Inflammatory macrophage treated with lipopolysaccharide for 1 hour (primary cell): ENCODE results near the gene EHHADH.
"Not testable (repeated sequence)": the region's sequence is repeated elsewhere in the genome, so short reads cannot be mapped to it uniquely, and the experiment has no call there.

ENCODE experiments used
- DNase-seq, 2 donors: peaks; one replicate each; pipeline ENCODE4 v3.0.0-alpha.2; 2020 to 2022

EHHADH gene

DNA sequence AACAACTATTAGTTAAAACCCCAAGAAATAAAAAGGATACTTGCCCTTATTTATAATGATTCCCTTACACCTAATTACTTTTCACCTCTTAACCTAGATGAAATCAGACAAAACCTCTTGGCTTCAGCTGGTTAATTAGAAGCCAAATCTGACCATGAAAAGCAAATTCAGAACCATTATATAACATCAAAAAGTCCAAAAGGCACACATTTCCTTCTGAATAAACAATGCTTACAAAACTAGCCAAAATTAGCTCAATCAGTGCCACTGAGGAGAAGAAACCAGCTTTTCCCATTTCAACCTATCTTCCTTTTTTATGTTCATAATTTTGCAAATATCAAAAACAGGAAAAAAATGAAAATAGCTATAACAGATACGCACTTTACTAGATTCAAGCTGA is 3.2 kb downstream of the EHHADH start:
- DNase-seq = no peak

DNA sequence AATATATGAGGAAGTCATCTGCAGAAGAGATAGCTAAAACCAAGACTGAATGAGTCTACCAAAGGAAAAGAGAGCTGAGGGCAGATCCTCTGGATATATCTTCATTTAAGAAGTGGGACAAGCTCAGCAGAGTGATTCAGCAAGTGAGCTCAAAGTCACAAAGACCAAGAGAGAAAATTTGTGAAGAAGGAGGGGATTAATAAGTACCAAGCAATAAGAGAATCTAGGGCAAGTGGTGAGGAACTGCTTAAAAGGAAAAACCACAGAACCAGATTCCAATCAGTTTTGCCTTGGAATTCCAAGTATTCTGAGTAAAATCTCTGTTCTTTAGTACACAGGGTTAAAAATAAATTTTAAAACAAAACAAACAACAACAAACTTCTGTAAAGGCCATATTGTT is 3.6 kb downstream of the EHHADH start:
- DNase-seq = no peak

- no peak for DNase-seq
Observed at GRCh38 chr3:185242642-185243041, 11.2 kb downstream of the EHHADH start.

DNA sequence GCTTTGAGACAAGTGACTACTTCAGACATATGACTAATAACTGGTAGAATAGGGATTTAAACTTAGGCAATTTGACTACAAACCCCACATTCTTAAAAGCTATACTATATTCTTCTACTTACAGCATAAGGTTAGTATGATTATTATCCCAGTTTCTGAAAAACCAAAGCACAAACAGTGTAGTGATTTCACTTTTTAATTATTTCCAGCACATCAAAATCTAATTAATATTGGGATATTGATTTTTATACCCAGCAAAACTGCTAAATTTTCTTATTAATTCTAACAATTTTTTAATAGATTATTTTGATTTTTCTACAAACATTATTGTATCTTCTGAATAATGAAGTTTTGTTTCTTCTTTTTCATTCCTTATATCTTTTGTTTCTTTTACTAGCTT is 16.9 kb downstream of the EHHADH start:
- no peak for DNase-seq

DNA sequence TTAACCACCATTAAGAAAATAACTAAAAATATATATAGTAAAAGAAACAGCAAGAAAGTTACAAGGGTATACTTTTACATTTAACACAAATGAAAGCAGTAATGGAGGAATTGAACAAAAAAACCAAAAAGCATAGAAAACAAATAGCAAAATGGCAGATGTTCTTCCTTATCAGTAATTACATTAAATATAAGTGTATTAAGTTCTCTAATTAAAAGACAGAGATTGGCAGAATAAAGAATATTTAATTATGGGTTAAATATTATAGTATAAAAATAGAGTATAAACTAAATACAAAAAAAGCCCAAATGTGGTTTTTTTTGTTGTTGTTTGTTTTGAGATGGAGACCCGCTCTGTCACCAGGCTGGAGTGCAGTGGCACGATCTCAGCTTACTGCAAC is 20.5 kb downstream of the EHHADH start:
- no peak for DNase-seq

GRCh38 chr3:185226526-185226925 is 27.3 kb downstream of the EHHADH start:
- DNase-seq = not testable (repeated sequence)

- DNase-seq = no peak
Observed at GRCh38 chr3:185225523-185225922, 28.3 kb downstream of the EHHADH start.

DNA sequence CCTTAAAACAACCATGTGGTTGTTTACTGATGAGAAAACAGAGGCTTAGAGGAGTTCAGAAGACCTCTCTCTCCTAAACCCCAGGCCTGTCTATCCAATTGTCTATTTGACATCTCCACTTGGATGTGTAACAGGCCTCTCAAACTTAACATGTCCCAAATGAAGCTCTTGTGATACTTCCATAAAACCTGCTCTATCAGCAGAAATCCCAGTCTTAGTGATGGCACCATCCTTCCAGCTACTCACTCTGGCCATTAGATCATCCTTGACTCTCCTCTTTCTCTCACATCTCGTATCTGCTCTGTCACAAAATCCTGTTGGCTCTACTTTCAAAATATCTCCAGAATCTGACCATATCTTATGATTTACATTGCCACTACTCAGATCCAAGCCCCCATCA is 28.8 kb downstream of the EHHADH start:
- no peak for DNase-seq

DNA sequence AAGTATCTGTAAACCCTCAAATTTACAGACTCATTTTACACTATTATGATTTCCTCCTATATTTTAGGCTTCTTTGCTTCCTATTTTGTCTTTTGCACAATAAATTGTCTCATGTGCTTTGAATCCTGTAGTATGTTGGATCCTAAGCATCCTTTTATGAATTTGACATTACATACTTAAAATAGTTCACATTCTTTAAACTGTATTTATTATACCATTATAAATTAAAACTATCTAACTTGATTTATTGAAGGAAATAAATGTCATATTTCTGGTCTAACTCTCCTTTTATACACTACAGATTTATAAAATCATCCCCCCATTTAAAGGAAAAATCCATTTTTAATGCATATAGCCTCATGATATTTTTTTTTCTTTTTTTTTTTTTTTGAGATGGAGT is 32.6 kb downstream of the EHHADH start:
- DNase-seq = no peak

- DNase-seq = no peak
Observed at GRCh38 chr3:185216607-185216958, 37.3 kb downstream of the EHHADH start.

GRCh38 chr3:185215873-185216606 is 37.8 kb downstream of the EHHADH start:
- peak in 1 of 2 donors; percentile 7 for DNase-seq

DNA sequence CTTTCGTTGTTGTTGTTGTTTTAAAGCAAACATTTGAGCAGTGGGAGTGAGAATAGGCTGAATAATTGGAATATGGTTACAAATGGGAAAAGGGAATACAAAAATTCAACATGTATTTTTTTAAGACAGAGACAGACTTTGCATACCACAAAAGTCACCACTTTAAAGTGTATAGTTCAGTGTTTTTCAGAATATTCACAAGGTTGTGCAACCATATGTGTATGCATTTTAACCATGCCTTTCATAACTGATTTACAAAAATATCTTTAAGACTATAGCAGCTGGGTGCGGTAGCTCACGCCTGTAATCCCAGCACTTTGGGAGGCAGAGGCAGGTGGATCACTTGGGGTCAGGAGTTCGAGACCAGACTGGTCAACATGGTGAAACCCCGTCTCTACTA is 41.3 kb downstream of the EHHADH start:
- DNase-seq = no peak

GRCh38 chr3:185212086-185212485 is 41.8 kb downstream of the EHHADH start:
- DNase-seq = no peak

DNA sequence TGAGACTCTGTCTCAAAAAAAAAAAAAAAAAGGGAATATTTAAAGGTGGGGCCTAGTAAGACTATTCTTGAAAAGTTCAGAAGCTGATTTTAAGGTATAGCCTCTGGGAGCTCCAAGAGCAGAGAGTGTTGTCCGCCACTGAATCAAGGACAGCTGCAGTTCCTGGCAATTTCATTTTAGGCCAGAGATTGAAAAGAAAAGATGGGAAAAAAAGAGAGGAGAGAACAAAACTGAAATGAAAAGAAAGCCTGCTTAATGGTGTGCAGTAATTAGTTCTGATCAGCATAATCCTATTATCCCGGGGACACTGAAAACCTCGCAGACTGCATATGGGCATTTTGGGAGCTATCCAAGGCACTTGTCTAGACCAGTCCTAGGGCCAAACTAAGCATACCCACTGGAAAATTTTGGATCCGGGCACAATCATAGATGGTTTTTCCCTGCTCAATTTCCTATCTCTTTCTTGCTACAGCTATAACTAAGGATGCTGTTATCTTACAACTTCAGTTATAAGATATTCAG is 43.2 kb downstream of the EHHADH start:
- DNase-seq = no peak

DNA sequence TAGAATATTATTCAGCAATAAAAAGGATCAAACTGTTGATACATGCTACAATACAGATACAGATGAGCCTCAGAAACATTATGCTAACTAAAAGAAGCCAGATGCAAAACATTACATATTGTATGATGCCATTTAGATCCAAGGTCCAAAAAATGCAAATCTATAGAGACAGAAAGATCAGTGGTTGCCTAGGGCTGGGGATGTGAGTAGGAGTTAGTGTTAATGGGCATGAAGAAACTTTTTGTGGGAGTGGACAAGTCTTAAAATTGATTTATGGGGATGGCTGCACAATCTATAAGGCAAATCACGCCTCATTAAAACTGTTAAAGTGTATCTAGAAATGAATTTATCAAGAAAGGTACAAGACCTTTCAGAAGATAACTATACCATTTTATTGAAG is 45.0 kb downstream of the EHHADH start:
- no peak for DNase-seq

DNA sequence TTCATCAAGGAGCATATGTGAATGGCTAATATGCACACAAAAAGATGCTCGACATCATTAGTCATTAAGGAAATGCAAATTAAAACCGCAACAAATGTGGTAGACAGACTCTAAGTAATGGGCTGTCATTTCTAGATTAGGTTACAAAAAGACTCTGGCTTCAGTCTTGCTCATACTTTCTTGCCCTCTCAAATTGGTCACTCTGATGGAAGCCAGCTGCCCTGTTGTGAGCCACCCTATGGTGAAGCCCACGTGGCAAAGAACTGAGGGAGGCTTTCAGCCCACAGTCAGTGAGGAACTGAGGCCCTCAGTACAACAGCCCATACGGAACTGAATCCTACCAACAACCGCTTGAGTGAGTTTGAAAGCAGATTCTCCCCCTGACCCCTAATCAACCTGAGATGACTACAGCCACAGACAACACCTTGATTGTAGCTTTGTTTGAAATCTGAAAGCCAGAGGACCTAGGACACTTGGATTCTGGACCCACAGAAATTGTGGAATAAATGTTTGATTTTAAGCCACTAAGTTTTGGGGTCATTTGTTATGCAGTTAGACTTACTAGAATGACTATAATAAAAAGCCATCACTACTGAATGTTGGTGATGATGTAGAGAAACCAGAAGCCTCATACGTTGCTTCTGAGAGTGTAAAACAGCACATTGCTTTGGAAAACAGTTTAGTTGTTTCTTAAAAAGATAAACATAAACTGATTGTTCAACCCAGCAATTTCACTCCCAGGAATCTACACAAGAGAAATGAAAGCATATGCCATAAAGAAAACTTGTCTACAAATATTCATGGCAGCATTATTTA is 45.7 kb downstream of the EHHADH start:
- no peak for DNase-seq

GRCh38 chr3:185207481-185207880 is 46.4 kb downstream of the EHHADH start:
- DNase-seq = no peak

DNA sequence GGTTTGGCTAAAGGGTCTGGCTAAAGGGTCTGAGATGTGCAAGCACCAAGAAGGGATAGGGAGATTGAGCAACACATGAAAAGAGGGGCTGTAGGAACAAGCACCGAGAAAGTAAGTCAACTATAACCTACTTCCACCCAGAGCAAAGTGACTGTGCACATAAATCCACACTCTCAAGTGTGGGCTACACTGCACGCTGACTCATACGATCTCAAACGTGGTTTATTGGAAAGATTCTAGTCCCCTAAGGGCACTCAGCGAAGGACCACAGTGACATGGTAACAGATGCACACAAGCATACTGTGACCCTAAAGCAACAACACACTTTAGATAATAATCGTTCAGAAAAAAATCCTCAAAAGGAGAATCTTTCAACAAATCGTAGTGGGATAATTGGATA is 48.0 kb downstream of the EHHADH start:
- DNase-seq = no peak

- DNase-seq = no peak
Observed at GRCh38 chr3:185204894-185205293, 49.0 kb downstream of the EHHADH start.

DNA sequence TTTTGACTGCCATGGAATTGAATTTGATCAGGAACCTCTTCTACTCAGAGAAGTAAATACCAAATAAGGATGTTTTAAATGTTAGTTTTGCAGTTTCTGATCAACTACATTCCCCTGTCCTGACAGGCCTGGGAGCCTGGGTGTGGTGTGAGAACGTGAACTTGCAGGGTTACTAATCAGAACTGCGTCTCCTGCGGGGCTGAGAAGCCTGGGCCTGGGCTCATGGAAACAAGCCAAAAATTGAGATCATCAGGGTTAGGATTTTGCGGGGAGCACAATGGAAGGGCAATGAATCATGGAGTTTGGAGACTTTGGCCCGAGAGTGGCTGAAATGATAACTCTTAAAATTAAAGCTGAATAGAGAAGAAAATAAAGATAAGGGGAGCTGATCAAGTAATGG is 53.2 kb downstream of the EHHADH start:
- no peak for DNase-seq

GRCh38 chr3:185199671-185200070 is 54.2 kb downstream of the EHHADH start:
- no peak for DNase-seq

- no peak for DNase-seq
Observed at GRCh38 chr3:185199206-185199605, 54.6 kb downstream of the EHHADH start.

DNA sequence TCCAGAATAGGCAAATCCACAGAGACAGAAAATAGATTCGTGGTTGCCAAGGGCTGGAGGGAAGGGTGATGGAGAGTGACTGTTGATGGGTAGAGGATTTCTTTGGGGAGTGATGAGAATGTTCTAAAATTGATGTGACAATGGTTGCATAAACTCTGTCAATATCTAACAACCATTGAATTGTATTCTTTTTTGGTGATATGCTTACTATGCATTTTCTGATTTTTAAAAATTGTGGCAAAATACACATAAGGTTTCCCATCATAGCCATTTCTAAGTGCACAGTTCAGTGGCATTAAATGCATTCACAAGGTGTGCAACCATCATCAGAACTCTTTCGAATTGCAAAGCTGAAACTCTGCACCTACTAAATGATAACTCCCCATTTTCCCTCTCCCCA is 56.8 kb downstream of the EHHADH start:
- DNase-seq = no peak

GRCh38 chr3:185195652-185196051 is 58.2 kb downstream of the EHHADH start:
- no peak for DNase-seq
